H1 (cell line): ENCODE data around the gene KIF23. TPM values are rescaled to one million over a fixed set of nuclear protein-coding genes. Genes with fewer than 3 reads are reported as not detected.

Experiments
- CTCF ChIA-PET: fragments of 300-600 bp; sonication (Branson Sonifier 250); formaldehyde crosslinking; loops from one replicate; lab custom pipeline; 2021; ENCODE audit not compliant: partially characterized antibody; lab: Charles Lee
- POLR2A ChIA-PET: fragments of 300-600 bp; sonication (Branson Sonifier 250); formaldehyde crosslinking; loops from one replicate; lab custom pipeline; 2021; ENCODE audit warnings: inconsistent platforms; ENCODE audit not compliant: partially characterized antibody; lab: Charles Lee
- DNase-seq, 2 experiments: peaks; one replicate each; pipeline versions ENCODE4 v3.0.0 to v3.0.0-alpha.2; 2010 to 2022; ENCODE audit warnings: low spot score in 2 of 2, low read depth in 1 of 2, mixed read lengths in 1 of 2
- FAIRE-seq: peaks from 2 replicates; lab custom pipeline; 2011; peaks lifted over from hg19 to GRCh38; lab: Jason Lieb, UNC
- H2AFZ ChIP-seq: 2 replicates; pipeline ENCODE4 v1.8.1; 2012; ENCODE audit warnings: low read length, inconsistent platforms
- H2AK5ac ChIP-seq: 2 replicates; pipeline ENCODE4 v1.6.1; 2013; ENCODE audit warnings: low read depth, low read length
- H2BK120ac ChIP-seq: replicated peaks from 2 replicates; pipeline ENCODE3; 2013; ENCODE audit warnings: low read depth, low read length, inconsistent platforms
- H2BK12ac ChIP-seq: 2 replicates; pipeline ENCODE4 v1.6.1; 2013; ENCODE audit warnings: low read depth, low read length
- H2BK15ac ChIP-seq: 2 replicates; pipeline ENCODE4 v1.6.1; 2013; ENCODE audit warnings: low read length
- H2BK20ac ChIP-seq: 2 replicates; pipeline ENCODE4 v1.6.1; 2013; ENCODE audit warnings: low read length
- H2BK5ac ChIP-seq: 2 replicates; pipeline ENCODE4 v1.6.1; 2013; ENCODE audit warnings: low read depth, low read length
- H3K14ac ChIP-seq: 2 replicates; pipeline ENCODE4 v1.6.1; 2013; ENCODE audit warnings: inconsistent platforms; ENCODE audit not compliant: insufficient read length
- H3K18ac ChIP-seq: 2 replicates; pipeline ENCODE4 v1.6.1; 2013; ENCODE audit warnings: low read length; ENCODE audit errors: extremely low read depth
- H3K23ac ChIP-seq: 2 replicates; pipeline ENCODE4 v1.6.1; 2013; ENCODE audit warnings: inconsistent platforms; ENCODE audit not compliant: insufficient read length
- H3K23me2 ChIP-seq: 2 replicates; pipeline ENCODE4 v1.6.1; 2013; ENCODE audit warnings: low read depth, low read length
- H3K27ac ChIP-seq: 2 replicates; pipeline ENCODE4 v1.6.1; 2011; ENCODE audit warnings: low read depth, low read length, inconsistent platforms
- H3K27me3 ChIP-seq, 4 experiments: replicated peaks in 1 of 4; 1 replicate in 1 of 4; 2 replicates in 3 of 4; pipeline versions ENCODE4 v1.6.1 to v1.8.1; 2011 to 2013; ENCODE audit warnings: low read length in 3 of 4, mild to moderate bottlenecking in 3 of 4, inconsistent platforms in 2 of 4, mixed read lengths in 2 of 4, moderate library complexity in 1 of 4; ENCODE audit not compliant: control insufficient read depth in 3 of 4, insufficient read depth in 3 of 4; ENCODE audit errors: extremely low read depth in 1 of 4
- H3K36me3 ChIP-seq, 4 experiments: 2 replicates each; pipeline versions ENCODE4 v1.6.1 to v1.8.1; 2011 to 2013; ENCODE audit warnings: mild to moderate bottlenecking in 4 of 4, low read length in 3 of 4, moderate library complexity in 2 of 4, control low read depth in 1 of 4, inconsistent platforms in 1 of 4; ENCODE audit not compliant: insufficient read depth in 4 of 4, control insufficient read depth in 2 of 4
- H3K4ac ChIP-seq: replicated peaks from 2 replicates; pipeline ENCODE3; 2013; ENCODE audit warnings: low read length, low read depth, mixed read lengths, inconsistent platforms; ENCODE audit not compliant: insufficient read length
- H3K4me1 ChIP-seq, 4 experiments: replicated peaks in 1 of 4; 1 replicate in 1 of 4; 2 replicates in 3 of 4; pipeline versions ENCODE4 v1.6.1 to v1.8.1; 2011 to 2013; ENCODE audit warnings: low read length in 3 of 4, inconsistent platforms in 2 of 4, mixed read lengths in 1 of 4; ENCODE audit not compliant: insufficient read depth in 4 of 4, control insufficient read depth in 3 of 4
- H3K4me2 ChIP-seq, 2 experiments: 2 replicates each; pipeline versions ENCODE4 v1.6.1 to v1.8.1; 2011 to 2013; ENCODE audit warnings: low read depth in 2 of 2, low read length in 2 of 2, control low read depth in 1 of 2, inconsistent platforms in 1 of 2, mild to moderate bottlenecking in 1 of 2; ENCODE audit not compliant: insufficient read depth in 1 of 2
- H3K4me3 ChIP-seq, 4 experiments: fragments of 200-600, 300-600 bp in 1 of 4; sonication (generic), shearing (Covaris generic), sonication (Bioruptor Twin) in 1 of 4; 2 replicates each; pipeline versions ENCODE4 v1.5.1 to v1.8.1; 2011 to 2016; ENCODE audit warnings: low read length in 4 of 4, low read depth in 3 of 4, control low read depth in 2 of 4, inconsistent platforms in 2 of 4, mild to moderate bottlenecking in 2 of 4, mixed read lengths in 1 of 4, moderate library complexity in 1 of 4; ENCODE audit not compliant: insufficient read depth in 2 of 4; ENCODE audit errors: extremely low read depth in 1 of 4
- H3K56ac ChIP-seq: replicated peaks from 2 replicates; pipeline ENCODE3; 2013; ENCODE audit warnings: low read depth, mild to moderate bottlenecking, mixed read lengths, low read length, inconsistent platforms; ENCODE audit not compliant: insufficient read length
- H3K79me1 ChIP-seq: 2 replicates; pipeline ENCODE4 v1.6.1; 2013; ENCODE audit warnings: low read depth, low read length, control low read depth
- H3K79me2 ChIP-seq, 2 experiments: 2 replicates each; pipeline versions ENCODE4 v1.6.1 to v1.8.1; 2012 to 2013; ENCODE audit warnings: low read length in 2 of 2, mild to moderate bottlenecking in 2 of 2, inconsistent platforms in 1 of 2; ENCODE audit not compliant: insufficient read depth in 2 of 2, control insufficient read depth in 1 of 2
- H3K9ac ChIP-seq, 4 experiments: replicated peaks in 1 of 4; 1 replicate in 1 of 4; 2 replicates in 3 of 4; pipeline versions ENCODE4 v1.6.1 to v1.8.1; 2011 to 2013; ENCODE audit warnings: low read depth in 3 of 4, low read length in 3 of 4, control low read depth in 2 of 4, mild to moderate bottlenecking in 2 of 4, moderate library complexity in 2 of 4, inconsistent platforms in 1 of 4; ENCODE audit errors: extremely low read depth in 1 of 4
- H3K9me3 ChIP-seq, 2 experiments: 2 replicates each; pipeline versions ENCODE4 v1.6.1 to v1.8.1; 2012 to 2013; ENCODE audit warnings: mild to moderate bottlenecking in 2 of 2, moderate library complexity in 2 of 2, control low read depth in 1 of 2, inconsistent platforms in 1 of 2, low read depth in 1 of 2, low read length in 1 of 2, mixed read lengths in 1 of 2; ENCODE audit not compliant: insufficient read depth in 2 of 2
- H4K20me1 ChIP-seq, 2 experiments: replicated peaks in 1 of 2; 2 replicates each; pipeline versions ENCODE3 to v1.8.1; 2011 to 2013; ENCODE audit warnings: inconsistent platforms in 2 of 2, low read length in 2 of 2, mild to moderate bottlenecking in 1 of 2; ENCODE audit not compliant: insufficient read depth in 2 of 2, control insufficient read depth in 1 of 2
- H4K5ac ChIP-seq: 2 replicates; pipeline ENCODE4 v1.6.1; 2013; ENCODE audit warnings: low read length, low read depth, mixed read lengths, inconsistent platforms; ENCODE audit not compliant: insufficient read length
- H4K8ac ChIP-seq: 2 replicates; pipeline ENCODE4 v1.8.0; 2013; ENCODE audit warnings: mild to moderate bottlenecking, moderate library complexity, low read length, inconsistent platforms; ENCODE audit not compliant: insufficient read depth; ENCODE audit errors: extremely low read depth
- H4K91ac ChIP-seq: replicated peaks from 2 replicates; pipeline ENCODE3; 2013; ENCODE audit warnings: low read length, mixed read lengths, inconsistent platforms; ENCODE audit not compliant: insufficient read length
- BACH1 ChIP-seq: IDR thresholded peaks from 2 replicates; pipeline ENCODE4 v1.6.1; 2012; ENCODE audit warnings: low read length, improper control_type of control experiment
- BCL11A ChIP-seq, 2 experiments: IDR thresholded peaks; one replicate each; pipeline ENCODE4 v1.6.1; 2011; ENCODE audit warnings: low read depth in 2 of 2, low read length in 2 of 2, mild to moderate bottlenecking in 2 of 2
- HDAC6 ChIP-seq: IDR thresholded peaks from one replicate; pipeline ENCODE4 v1.7.1; 2012; ENCODE audit warnings: low read depth, mild to moderate bottlenecking, inconsistent platforms, low read length, moderate library complexity
- KDM1A ChIP-seq: fragments of 200-600, 300-600 bp; sonication (generic); IDR thresholded peaks from 2 replicates; pipeline ENCODE4 v1.7.1; 2016; ENCODE audit warnings: mild to moderate bottlenecking, low read length, borderline replicate concordance
- KDM5A ChIP-seq: fragments of 200-600 bp; IDR thresholded peaks from 2 replicates; pipeline ENCODE4 v1.7.1; 2012; ENCODE audit warnings: mild to moderate bottlenecking, low read length, inconsistent platforms, mixed read lengths
- POU5F1 ChIP-seq: IDR thresholded peaks from 2 replicates; pipeline ENCODE4 v1.6.1; 2011; ENCODE audit warnings: low read depth, mild to moderate bottlenecking, low read length, moderate library complexity
- RBBP5 ChIP-seq: IDR thresholded peaks from 2 replicates; pipeline ENCODE4 v1.7.1; 2012; ENCODE audit warnings: low read depth, mild to moderate bottlenecking, inconsistent platforms, low read length, moderate library complexity, borderline replicate concordance
- RFX5 ChIP-seq: IDR thresholded peaks from 2 replicates; pipeline ENCODE4 v1.6.1; 2011; ENCODE audit warnings: low read depth, low read length, improper control_type of control experiment, borderline replicate concordance
- SIN3A ChIP-seq, 2 experiments: IDR thresholded peaks in 1 of 2; conservative IDR thresholded peaks in 1 of 2; 2 replicates each; pipeline ENCODE4 v1.6.1; 2011 to 2012; ENCODE audit warnings: low read length in 2 of 2, improper control_type of control experiment in 1 of 2, low read depth in 1 of 2, mild to moderate bottlenecking in 1 of 2
- SIRT6 ChIP-seq: IDR thresholded peaks from one replicate; pipeline ENCODE4 v1.7.1; 2012; ENCODE audit warnings: low read length, inconsistent platforms
- SP1 ChIP-seq: IDR thresholded peaks from 2 replicates; pipeline ENCODE4 v1.6.1; 2011; ENCODE audit warnings: low read depth, low read length
- TBP ChIP-seq: IDR thresholded peaks from 2 replicates; pipeline ENCODE4 v1.6.1; 2011; ENCODE audit warnings: low read depth, low read length, improper control_type of control experiment
- WGBS, 2 experiments: shearing (Covaris generic) in 1 of 2; methylation state at CpG; one replicate each; pipeline versions ENCODE4 v1.1.6 to v1.1.7; 2013 to 2015; ENCODE audit warnings: low lambda C conversion rate in 2 of 2, mixed read lengths in 2 of 2, inconsistent platforms in 1 of 2, low coverage in 1 of 2, missing lambda C conversion rate in 1 of 2; ENCODE audit not compliant: insufficient replicate concordance in 2 of 2, insufficient coverage in 1 of 2, insufficient read length in 1 of 2; ENCODE audit errors: extremely low coverage in 1 of 2, missing lambda C conversion rate in 1 of 2; 5-methylcytosine and 5-hydroxymethylcytosine counted together
- polyA plus RNA-seq, 7 experiments: library from polyadenylated mRNA; depleted of rRNA in 3 of 7; stranded (reverse) in 5 of 7; unstranded in 2 of 7; fragments of >200 nt in 5 of 7; fragments of 200-250 nt in 2 of 7; gene quantifications; 1 replicate in 5 of 7; 2 replicates in 1 of 7; 4 replicates in 1 of 7; pipeline versions ENCODE4 v1.2.1 to v1.2.3, GENCODE V29; 2011 to 2013; ENCODE audit warnings: missing spikeins in 2 of 7, mixed read lengths in 2 of 7
- total RNA-seq: library from RNA; stranded (reverse); fragmentation: NEBNext Ultra II Directional; extraction: Animal tissue kit (Norgen Biotek cat#: 25700); gene quantifications from 2 replicates; pipeline ENCODE4 v1.2.1, GENCODE V29; 2021

KIF23 gene
- total and polyA plus RNA-seq, 2 of the 8 experiments (the other 6 are each of a cell fraction or from before 2014, with no cell fraction given) = 26.2 to 77.4 TPM

GRCh38 chr15:69433831-69434230 lies 19.7 kb downstream of the KIF23 start:
- no peak overlapping the region for H2BK120ac ChIP-seq
- no peak overlapping the region for H3K9ac ChIP-seq
- no peak overlapping the region for H3K18ac ChIP-seq
- 76% methylated on average over 1 of the region's 1 CpG; no CpG with 5 or more reads in 1 of the 2 experiments for WGBS, 2 experiments
- H4K91ac ChIP-seq = no peak overlapping the region
- H3K27me3 ChIP-seq = no peaks in the 10 kb centered on the region
- peaks cover 0 to 3% of the 10 kb centered on the region in 2 experiments for H4K20me1 ChIP-seq
- ChIA-PET CTCF (interaction anchor here (1.3 kb wide), 1 partner anchor 12 kb away, joined by 3 read pairs; no protein-coding TSS in a partner anchor), POLR2A (interaction anchor here (1.1 to 5.1 kb wide), 3 partner anchors 14 to 19 kb away, joined by 3 to 42 read pairs (median 3); partner anchors contain the start of gene RPLP1)
- H3K27ac ChIP-seq = no peak overlapping the region
- H2BK15ac ChIP-seq = no peak overlapping the region
- H3K79me1 ChIP-seq = peaks cover 7% of the 10 kb centered on the region
- DNase-seq (no peak), FAIRE-seq (no peak)
- H3K4me1 ChIP-seq = no peaks in the 10 kb centered on the region; a peak in 1 of 7 replicates
- no peaks in the 10 kb centered on the region for H3K9me3 ChIP-seq
- H2BK5ac ChIP-seq = no peak overlapping the region
- no peak overlapping the region for H3K4ac ChIP-seq
- H2BK20ac ChIP-seq = no peak overlapping the region
- no peak overlapping the region for H4K5ac ChIP-seq
- H3K23me2 ChIP-seq = no peaks in the 10 kb centered on the region
- no peak overlapping the region for H3K14ac ChIP-seq
- no peak overlapping the region for H3K56ac ChIP-seq
- no peak overlapping the region for H2AFZ ChIP-seq
- H3K4me2 ChIP-seq = no peak overlapping the region
- H2BK12ac ChIP-seq = no peak overlapping the region
- no peak overlapping the region for H2AK5ac ChIP-seq
- no peak overlapping the region for H3K23ac ChIP-seq
- H3K79me2 ChIP-seq = no peaks in the 10 kb centered on the region; a peak in 2 of 4 replicates
- no peak overlapping the region for H3K4me3 ChIP-seq
- peaks cover 17 to 76% (median 65%) of the 10 kb centered on the region in 4 experiments for H3K36me3 ChIP-seq
- no peak overlapping the region for H4K8ac ChIP-seq
- no peak for TF ChIP-seq SP1
- TF ChIP-seq BCL11A (IDR thresholded peaks at IDR 0.05; ENCODE audit: low read depth in 2 of 2, low read length in 2 of 2) = no peak
- no peak for TF ChIP-seq KDM5A
- no peak for TF ChIP-seq SIN3A (conservative IDR thresholded peaks at IDR 0.05 in 1 of 2, IDR thresholded peaks at IDR 0.05 in 1 of 2; ENCODE audit: low read depth in 1 of 2, low read length in 2 of 2)
- no peak for TF ChIP-seq RBBP5
- TF ChIP-seq RFX5 = no peak
- no peak for TF ChIP-seq HDAC6
- no peak for TF ChIP-seq POU5F1
- TF ChIP-seq BACH1 = no peak
- no peak for TF ChIP-seq SIRT6
- TF ChIP-seq KDM1A = no peak
- no peak for TF ChIP-seq TBP
